Measurements from ENCODE around the gene WASF2.

- TF ChIP-seq, protein P1, sequence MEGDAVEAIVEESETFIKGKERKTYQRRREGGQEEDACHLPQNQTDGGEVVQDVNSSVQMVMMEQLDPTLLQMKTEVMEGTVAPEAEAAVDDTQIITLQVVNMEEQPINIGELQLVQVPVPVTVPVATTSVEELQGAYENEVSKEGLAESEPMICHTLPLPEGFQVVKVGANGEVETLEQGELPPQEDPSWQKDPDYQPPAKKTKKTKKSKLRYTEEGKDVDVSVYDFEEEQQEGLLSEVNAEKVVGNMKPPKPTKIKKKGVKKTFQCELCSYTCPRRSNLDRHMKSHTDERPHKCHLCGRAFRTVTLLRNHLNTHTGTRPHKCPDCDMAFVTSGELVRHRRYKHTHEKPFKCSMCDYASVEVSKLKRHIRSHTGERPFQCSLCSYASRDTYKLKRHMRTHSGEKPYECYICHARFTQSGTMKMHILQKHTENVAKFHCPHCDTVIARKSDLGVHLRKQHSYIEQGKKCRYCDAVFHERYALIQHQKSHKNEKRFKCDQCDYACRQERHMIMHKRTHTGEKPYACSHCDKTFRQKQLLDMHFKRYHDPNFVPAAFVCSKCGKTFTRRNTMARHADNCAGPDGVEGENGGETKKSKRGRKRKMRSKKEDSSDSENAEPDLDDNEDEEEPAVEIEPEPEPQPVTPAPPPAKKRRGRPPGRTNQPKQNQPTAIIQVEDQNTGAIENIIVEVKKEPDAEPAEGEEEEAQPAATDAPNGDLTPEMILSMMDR (IDR thresholded peaks at IDR 0.05) = no peak
- TF ChIP-seq POLR2A (IDR thresholded peaks at IDR 0.05) = no peak
Measured at GRCh38 chr1:27372022-27372807, 117.8 kb downstream of the WASF2 start.
